ENCODE results near the gene RNF187. TPM values are rescaled to one million over a fixed set of nuclear protein-coding genes. Genes with fewer than 3 reads are reported as not detected.

Gene RNF187
- total RNA-seq, 1 experiment from 2014 or later = 97.7 TPM

- Histone ChIP-seq H3K36me3 (ENCODE audit: low read depth, low read length) (no peaks in the 10 kb centered on the region), H3K9me2 (replicated peaks; ENCODE audit: low read length) (no peaks in the 10 kb centered on the region), H3K4me2 (ENCODE audit: low read length) (no peak overlapping the region), H4K20me1 (ENCODE audit: low read length) (no peaks in the 10 kb centered on the region), H3K9me3 (ENCODE audit: low read length) (no peaks in the 10 kb centered on the region), H3K27ac (ENCODE audit: low read length) (no peak overlapping the region), H3K4me1 (ENCODE audit: insufficient read depth, low read length) (no peaks in the 10 kb centered on the region), H3K9ac (ENCODE audit: low read length) (no peak overlapping the region), H3K79me2 (ENCODE audit: low read length) (no peaks in the 10 kb centered on the region), H2AFZ (ENCODE audit: low read length) (no peak overlapping the region), H3F3A (ENCODE audit: low read length, unreplicated experiment) (no peaks in the 10 kb centered on the region), H3K4me3 (ENCODE audit: low read length) (no peak overlapping the region), H3K27me3 (ENCODE audit: low read length) (peaks cover 10% of the 10 kb centered on the region; the same call in 1 of the 2 replicates)
- CTCF ChIA-PET = no interaction called here
- no TSS peak for BruUV-seq (replicated peaks)
- TF ChIP-seq CTCF (conservative IDR thresholded peaks at IDR 0.05; ENCODE audit: low read depth, low read length) = no peak
- TF ChIP-seq EZH2 (IDR thresholded peaks at IDR 0.05; ENCODE audit: low read length, unreplicated experiment) = no peak
- no peak for TF ChIP-seq EZH2phosphoT487 (IDR thresholded peaks at IDR 0.05; ENCODE audit: borderline replicate concordance, low read length)
- no peak for DNase-seq
- intact Hi-C loops (cut with micrococcal nuclease) = no loop called here
- POLR2A ChIA-PET (ENCODE audit: unreplicated experiment) = no interaction called here
- ATAC-seq = no peak
Observed at GRCh38 chr1:228507961-228508652, 20.9 kb downstream of the RNF187 start.

GRCh38 chr1:228508840-228509415, 21.7 kb downstream of the RNF187 start:
- Histone ChIP-seq H2AFZ (ENCODE audit: low read length) (no peak overlapping the region), H3K9me3 (ENCODE audit: low read length) (no peaks in the 10 kb centered on the region), H3K4me1 (ENCODE audit: insufficient read depth, low read length) (no peaks in the 10 kb centered on the region), H3K36me3 (ENCODE audit: low read depth, low read length) (no peaks in the 10 kb centered on the region), H3F3A (ENCODE audit: low read length, unreplicated experiment) (no peaks in the 10 kb centered on the region), H3K9ac (ENCODE audit: low read length) (no peak overlapping the region), H3K4me2 (ENCODE audit: low read length) (no peak overlapping the region), H3K79me2 (ENCODE audit: low read length) (no peaks in the 10 kb centered on the region), H3K9me2 (replicated peaks; ENCODE audit: low read length) (no peaks in the 10 kb centered on the region), H4K20me1 (ENCODE audit: low read length) (no peaks in the 10 kb centered on the region), H3K4me3 (ENCODE audit: low read length) (no peak overlapping the region), H3K27me3 (ENCODE audit: low read length) (peaks cover 10% of the 10 kb centered on the region; the same call in 1 of the 2 replicates), H3K27ac (ENCODE audit: low read length) (no peak overlapping the region)
- no TSS peak for BruUV-seq (replicated peaks)
- TF ChIP-seq CTCF (conservative IDR thresholded peaks at IDR 0.05; ENCODE audit: low read depth, low read length) (no peak), EZH2phosphoT487 (IDR thresholded peaks at IDR 0.05; ENCODE audit: borderline replicate concordance, low read length) (no peak), EZH2 (IDR thresholded peaks at IDR 0.05; ENCODE audit: low read length, unreplicated experiment) (no peak)
- POLR2A ChIA-PET (ENCODE audit: unreplicated experiment) = no interaction called here
- intact Hi-C loops (cut with micrococcal nuclease) = no loop called here
- ATAC-seq (no peak), DNase-seq (no peak)
- CTCF ChIA-PET = no interaction called here

All from PC-3 (cell line).